Measurements from ENCODE around the gene C1orf210. TPM values are rescaled to one million over a fixed set of nuclear protein-coding genes. Genes with fewer than 3 reads are reported as not detected.
A peak's percentile ranks its signal among the peaks of the same experiment; 100 is the strongest.

The C1orf210 gene
- total RNA-seq, 2 experiments from 2014 or later = not detected

GRCh38 chr1:43300378-43301094 is 15.2 kb upstream of the C1orf210 start, which contains the start of gene TIE1:
TIE1 (plus strand) TSS chr1:43300982; CDS start chr1:43301072, 90 bp downstream.
- H3K4me1 Mint-ChIP-seq = peaks cover 10% of the 10 kb centered on the region
- no peaks in the 10 kb centered on the region for H3K27me3 Mint-ChIP-seq
- H3K9me3 Mint-ChIP-seq (ENCODE audit: low read depth) = no peaks in the 10 kb centered on the region
- DNase-seq (no peak), ATAC-seq (no peak)
- ChIA-PET POLR2A (no interaction called here), CTCF (no interaction called here)
- H3K27ac Mint-ChIP-seq = no peak within 1 kb of the TSS
- H3K4me3 Mint-ChIP-seq = no peak within 1 kb of the TSS
- no peaks in the 10 kb centered on the region for H3K36me3 Mint-ChIP-seq (ENCODE audit: low read depth)
- intact Hi-C loops (cut with DNase I, micrococcal nuclease) = no loop called here

GRCh38 chr1:43299101-43299500 is 13.7 kb upstream of the C1orf210 start:
- H3K4me3 Mint-ChIP-seq = no peak overlapping the region
- ChIA-PET CTCF (no interaction called here), POLR2A (no interaction called here)
- DNase-seq (no peak), ATAC-seq (no peak)
- peaks cover 19% of the 10 kb centered on the region for H3K4me1 Mint-ChIP-seq
- H3K27me3 Mint-ChIP-seq = no peaks in the 10 kb centered on the region
- no peak overlapping the region for H3K27ac Mint-ChIP-seq
- intact Hi-C loops (cut with DNase I, micrococcal nuclease) = no loop called here
- no peaks in the 10 kb centered on the region for H3K9me3 Mint-ChIP-seq (ENCODE audit: low read depth)
- no peaks in the 10 kb centered on the region for H3K36me3 Mint-ChIP-seq (ENCODE audit: low read depth)

- H3K36me3 Mint-ChIP-seq (ENCODE audit: low read depth) = no peaks in the 10 kb centered on the region
- DNase-seq (no peak), ATAC-seq (no peak)
- CTCF ChIA-PET = no interaction called here
- H3K4me1 Mint-ChIP-seq = peaks cover 19% of the 10 kb centered on the region
- POLR2A ChIA-PET = no interaction called here
- H3K27me3 Mint-ChIP-seq = no peaks in the 10 kb centered on the region
- intact Hi-C loops (cut with DNase I, micrococcal nuclease) = no loop called here
- H3K4me3 Mint-ChIP-seq = no peak overlapping the region
- no peak overlapping the region for H3K27ac Mint-ChIP-seq
- H3K9me3 Mint-ChIP-seq (ENCODE audit: low read depth) = no peaks in the 10 kb centered on the region
Observed at GRCh38 chr1:43298055-43298454, 12.7 kb upstream of the C1orf210 start.

GRCh38 chr1:43296207-43296606 is 10.8 kb upstream of the C1orf210 start:
- Mint-ChIP-seq H3K27ac (peak overlapping the region; percentile 32), H3K4me1 (peaks cover 19% of the 10 kb centered on the region), H3K4me3 (no peak overlapping the region), H3K27me3 (no peaks in the 10 kb centered on the region), H3K9me3 (ENCODE audit: low read depth) (no peaks in the 10 kb centered on the region), H3K36me3 (ENCODE audit: low read depth) (no peaks in the 10 kb centered on the region)
- ChIA-PET CTCF (no interaction called here), POLR2A (no interaction called here)
- intact Hi-C loops (cut with DNase I, micrococcal nuclease) = no loop called here
- ATAC-seq = no peak
- no peak for DNase-seq

- ChIA-PET POLR2A (no interaction called here), CTCF (interaction anchor here (0.8 kb wide), 1 partner anchor 162 kb away, joined by 3 read pairs; no protein-coding TSS in a partner anchor)
- Mint-ChIP-seq H3K9me3 (ENCODE audit: low read depth) (no peaks in the 10 kb centered on the region), H3K27me3 (no peaks in the 10 kb centered on the region), H3K27ac (no peak overlapping the region), H3K4me1 (peaks cover 19% of the 10 kb centered on the region), H3K36me3 (ENCODE audit: low read depth) (no peaks in the 10 kb centered on the region), H3K4me3 (no peak overlapping the region)
- ATAC-seq (no peak), DNase-seq (no peak)
- intact Hi-C loops (cut with DNase I, micrococcal nuclease) = no loop called here
Observed at GRCh38 chr1:43294761-43295160, 9.4 kb upstream of the C1orf210 start.

GRCh38 chr1:43293896-43294760 is 8.7 kb upstream of the C1orf210 start:
- Mint-ChIP-seq H3K4me3 (no peak overlapping the region), H3K27me3 (no peaks in the 10 kb centered on the region), H3K36me3 (ENCODE audit: low read depth) (no peaks in the 10 kb centered on the region), H3K9me3 (ENCODE audit: low read depth) (no peaks in the 10 kb centered on the region), H3K4me1 (peaks cover 19% of the 10 kb centered on the region), H3K27ac (no peak overlapping the region)
- ChIA-PET CTCF (interaction anchor here (0.7 to 1.2 kb wide), 2 partner anchors 55 to 120 kb away, joined by 3 to 4 read pairs; no protein-coding TSS in a partner anchor), POLR2A (no interaction called here)
- intact Hi-C loops (cut with DNase I, micrococcal nuclease) = no loop called here
- DNase-seq (no peak), ATAC-seq (no peak)

- H3K36me3 Mint-ChIP-seq (ENCODE audit: low read depth) = no peaks in the 10 kb centered on the region
- no peak for ATAC-seq
- H3K27ac Mint-ChIP-seq = no peak overlapping the region
- no peaks in the 10 kb centered on the region for H3K9me3 Mint-ChIP-seq (ENCODE audit: low read depth)
- peaks cover 19% of the 10 kb centered on the region for H3K4me1 Mint-ChIP-seq
- POLR2A ChIA-PET = no interaction called here
- CTCF ChIA-PET = interaction anchor here (0.6 to 1.2 kb wide), 4 partner anchors 9 to 215 kb away, joined by 3 to 4 read pairs (median 3); no protein-coding TSS in a partner anchor
- DNase-seq = no peak
- H3K27me3 Mint-ChIP-seq = no peaks in the 10 kb centered on the region
- H3K4me3 Mint-ChIP-seq = no peak overlapping the region
- intact Hi-C loops (cut with DNase I, micrococcal nuclease) = no loop called here
Observed at GRCh38 chr1:43293176-43293575, 7.8 kb upstream of the C1orf210 start.

- H3K27ac Mint-ChIP-seq = no peak overlapping the region
- intact Hi-C loops (cut with DNase I, micrococcal nuclease) = no loop called here
- H3K4me1 Mint-ChIP-seq = peaks cover 19% of the 10 kb centered on the region
- ATAC-seq (no peak), DNase-seq (no peak)
- H3K27me3 Mint-ChIP-seq = no peaks in the 10 kb centered on the region
- no peak overlapping the region for H3K4me3 Mint-ChIP-seq
- POLR2A ChIA-PET = no interaction called here
- no peaks in the 10 kb centered on the region for H3K9me3 Mint-ChIP-seq (ENCODE audit: low read depth)
- CTCF ChIA-PET = interaction anchor here (0.6 kb wide), 2 partner anchors 9 to 216 kb away, joined by 3 read pairs; no protein-coding TSS in a partner anchor
- no peaks in the 10 kb centered on the region for H3K36me3 Mint-ChIP-seq (ENCODE audit: low read depth)
Observed at GRCh38 chr1:43292679-43293078, 7.3 kb upstream of the C1orf210 start.

GRCh38 chr1:43292216-43292615 is 6.8 kb upstream of the C1orf210 start:
- intact Hi-C loops (cut with DNase I, micrococcal nuclease) = no loop called here
- no peaks in the 10 kb centered on the region for H3K27me3 Mint-ChIP-seq
- peaks cover 19% of the 10 kb centered on the region for H3K4me1 Mint-ChIP-seq
- H3K36me3 Mint-ChIP-seq (ENCODE audit: low read depth) = no peaks in the 10 kb centered on the region
- POLR2A ChIA-PET = no interaction called here
- no peak for DNase-seq
- no peak overlapping the region for H3K27ac Mint-ChIP-seq
- H3K9me3 Mint-ChIP-seq (ENCODE audit: low read depth) = no peaks in the 10 kb centered on the region
- no peak for ATAC-seq
- CTCF ChIA-PET = no interaction called here
- no peak overlapping the region for H3K4me3 Mint-ChIP-seq

- intact Hi-C loops (cut with DNase I, micrococcal nuclease) = no loop called here
- Mint-ChIP-seq H3K27ac (no peak overlapping the region), H3K9me3 (ENCODE audit: low read depth) (no peaks in the 10 kb centered on the region), H3K36me3 (ENCODE audit: low read depth) (no peaks in the 10 kb centered on the region), H3K4me1 (no peaks in the 10 kb centered on the region), H3K27me3 (no peaks in the 10 kb centered on the region), H3K4me3 (no peak overlapping the region)
- ChIA-PET CTCF (interaction anchor here (0.7 to 0.8 kb wide), 2 partner anchors 17 to 375 kb away, joined by 3 read pairs; no protein-coding TSS in a partner anchor), POLR2A (no interaction called here)
- DNase-seq = no peak
- ATAC-seq = no peak
Observed at GRCh38 chr1:43288785-43289706, 3.7 kb upstream of the C1orf210 start.

GRCh38 chr1:43288058-43288784 is 2.8 kb upstream of the C1orf210 start:
- Mint-ChIP-seq H3K36me3 (ENCODE audit: low read depth) (no peaks in the 10 kb centered on the region), H3K9me3 (ENCODE audit: low read depth) (no peaks in the 10 kb centered on the region), H3K4me1 (no peaks in the 10 kb centered on the region), H3K4me3 (no peak overlapping the region), H3K27ac (no peak overlapping the region), H3K27me3 (no peaks in the 10 kb centered on the region)
- DNase-seq = no peak
- no peak for ATAC-seq
- ChIA-PET CTCF (interaction anchor here (0.7 kb wide), 1 partner anchor 335 kb away, joined by 3 read pairs; no protein-coding TSS in a partner anchor), POLR2A (no interaction called here)
- intact Hi-C loops (cut with DNase I, micrococcal nuclease) = no loop called here

All from activated CD4-positive, alpha-beta T cell treated with anti-CD3 and anti-CD28 coated beads for 36 hours (primary cell).